H9 (cell line): ENCODE data around the gene SLC22A5. TPM values are rescaled to one million over a fixed set of nuclear protein-coding genes. Genes with fewer than 3 reads are reported as not detected.

ENCODE experiments used
- DNase-seq: peaks from one replicate; pipeline ENCODE4 v3.0.0-alpha.2; 2017
- H2AFZ ChIP-seq: one replicate; pipeline ENCODE4 v1.6.1; 2013; ENCODE audit warnings: mild to moderate bottlenecking, low read length, control low read depth, moderate library complexity
- H2AK5ac ChIP-seq: 2 replicates; pipeline ENCODE4 v1.6.1; 2013; ENCODE audit warnings: low read length, control low read depth, mixed read lengths; ENCODE audit not compliant: insufficient read length
- H2BK120ac ChIP-seq: one replicate; pipeline ENCODE4 v1.6.1; 2013; ENCODE audit warnings: low read depth, mild to moderate bottlenecking, low read length, control low read depth, inconsistent platforms; ENCODE audit not compliant: poor library complexity, severe bottlenecking
- H2BK12ac ChIP-seq: 2 replicates; pipeline ENCODE4 v1.6.1; 2013; ENCODE audit warnings: low read length, control low read depth, mixed read lengths, low read depth; ENCODE audit not compliant: insufficient read length
- H2BK15ac ChIP-seq: 2 replicates; pipeline ENCODE4 v1.6.1; 2013; ENCODE audit warnings: low read depth, low read length, control low read depth
- H2BK20ac ChIP-seq: one replicate; pipeline ENCODE4 v1.6.1; 2013; ENCODE audit warnings: low read depth, mild to moderate bottlenecking, low read length, control low read depth, inconsistent platforms; ENCODE audit not compliant: poor library complexity, severe bottlenecking
- H2BK5ac ChIP-seq: 2 replicates; pipeline ENCODE4 v1.6.1; 2013; ENCODE audit warnings: low read length, control low read depth, mixed read lengths; ENCODE audit not compliant: insufficient read length
- H3K14ac ChIP-seq: 2 replicates; pipeline ENCODE4 v1.6.1; 2013; ENCODE audit warnings: low read length, control low read depth; ENCODE audit not compliant: insufficient read depth
- H3K18ac ChIP-seq: 2 replicates; pipeline ENCODE4 v1.6.1; 2013; ENCODE audit warnings: low read depth, mild to moderate bottlenecking, mixed read lengths, low read length, control low read depth; ENCODE audit not compliant: insufficient read length
- H3K23ac ChIP-seq: 2 replicates; pipeline ENCODE4 v1.6.1; 2013; ENCODE audit warnings: low read length, control low read depth, mixed read lengths, low read depth; ENCODE audit not compliant: insufficient read length
- H3K23me2 ChIP-seq: 2 replicates; pipeline ENCODE4 v1.6.1; 2013; ENCODE audit warnings: low read depth, mild to moderate bottlenecking, mixed read lengths, low read length, control low read depth; ENCODE audit not compliant: insufficient read length, poor library complexity, severe bottlenecking
- H3K27ac ChIP-seq: 2 replicates; pipeline ENCODE4 v1.5.1; 2013; ENCODE audit warnings: low read length, control low read depth, mixed read lengths, low read depth; ENCODE audit not compliant: insufficient read length
- H3K27me3 ChIP-seq: 2 replicates; pipeline ENCODE4 v1.6.1; 2013; ENCODE audit warnings: low read length, control low read depth, inconsistent platforms; ENCODE audit not compliant: insufficient read depth
- H3K4ac ChIP-seq: 2 replicates; pipeline ENCODE4 v1.6.1; 2013; ENCODE audit warnings: low read depth, mild to moderate bottlenecking, control low read depth, inconsistent platforms, low read length, moderate library complexity
- H3K4me1 ChIP-seq: 2 replicates; pipeline ENCODE4 v1.6.1; 2013; ENCODE audit warnings: low read length, control low read depth, inconsistent platforms; ENCODE audit not compliant: insufficient read depth
- H3K4me2 ChIP-seq: 2 replicates; pipeline ENCODE4 v1.6.1; 2013; ENCODE audit warnings: low read length, control low read depth, mixed read lengths; ENCODE audit not compliant: insufficient read length, insufficient read depth
- H3K56ac ChIP-seq: 2 replicates; pipeline ENCODE4 v1.6.1; 2013; ENCODE audit warnings: low read depth, mild to moderate bottlenecking, mixed read lengths, low read length, control low read depth; ENCODE audit not compliant: insufficient read length
- H3K79me1 ChIP-seq: 2 replicates; pipeline ENCODE4 v1.6.1; 2013; ENCODE audit warnings: low read depth, mild to moderate bottlenecking, moderate library complexity, low read length, control low read depth, inconsistent platforms; ENCODE audit not compliant: insufficient read depth, poor library complexity, severe bottlenecking
- H3K79me2 ChIP-seq: 2 replicates; pipeline ENCODE4 v1.6.1; 2013; ENCODE audit warnings: low read length, control low read depth, inconsistent platforms; ENCODE audit not compliant: insufficient read depth
- H3K9ac ChIP-seq: 2 replicates; pipeline ENCODE4 v1.6.1; 2013; ENCODE audit warnings: low read length, control low read depth, mixed read lengths; ENCODE audit not compliant: insufficient read length; ENCODE audit errors: extremely low read depth
- H3K9me3 ChIP-seq: one replicate; pipeline ENCODE4 v1.6.1; 2013; ENCODE audit warnings: low read depth, low read length, inconsistent platforms; ENCODE audit not compliant: control insufficient read depth
- H3T11ph ChIP-seq: one replicate; pipeline ENCODE4 v1.6.1; 2013; ENCODE audit warnings: mild to moderate bottlenecking, low read length, control low read depth, inconsistent platforms
- H4K20me1 ChIP-seq: one replicate; pipeline ENCODE4 v1.6.1; 2013; ENCODE audit not compliant: control insufficient read depth, insufficient read length, insufficient read depth
- H4K5ac ChIP-seq: 2 replicates; pipeline ENCODE4 v1.6.1; 2013; ENCODE audit warnings: low read depth, mild to moderate bottlenecking, mixed read lengths, low read length, control low read depth; ENCODE audit not compliant: insufficient read length
- H4K8ac ChIP-seq: replicated peaks from 2 replicates; pipeline ENCODE4 v1.6.1; 2013; ENCODE audit warnings: low read length, control low read depth, mixed read lengths, low read depth; ENCODE audit not compliant: insufficient read length
- H4K91ac ChIP-seq: 2 replicates; pipeline ENCODE4 v1.6.1; 2013; ENCODE audit warnings: low read depth, mild to moderate bottlenecking, moderate library complexity, mixed read lengths, low read length, control low read depth; ENCODE audit not compliant: insufficient read length
- H3K27ac Mint-ChIP-seq, 3 experiments: 2 replicates in 2 of 3; 3 replicates in 1 of 3; pipeline ENCODE4 v1.8.0; 2020 to 2021; ENCODE audit warnings: mixed read lengths in 3 of 3, mild to moderate bottlenecking in 1 of 3, moderate library complexity in 1 of 3
- H3K27me3 Mint-ChIP-seq: 2 replicates; pipeline ENCODE4 v1.8.0; 2021; ENCODE audit warnings: low read depth, mild to moderate bottlenecking, moderate library complexity, mixed read lengths
- H3K36me3 Mint-ChIP-seq, 3 experiments: 2 replicates in 2 of 3; 3 replicates in 1 of 3; pipeline ENCODE4 v1.8.0; 2020 to 2021; ENCODE audit warnings: low read depth in 3 of 3, mixed read lengths in 3 of 3; ENCODE audit not compliant: insufficient read depth in 1 of 3
- H3K4me1 Mint-ChIP-seq, 2 experiments: 2 replicates each; pipeline ENCODE4 v1.8.0; 2020; ENCODE audit warnings: mixed read lengths in 2 of 2
- H3K4me3 Mint-ChIP-seq, 2 experiments: 2 replicates in 1 of 2; 3 replicates in 1 of 2; pipeline ENCODE4 v1.8.0; 2020 to 2021; ENCODE audit warnings: mild to moderate bottlenecking in 2 of 2, mixed read lengths in 2 of 2, moderate library complexity in 1 of 2
- H3K9me3 Mint-ChIP-seq, 2 experiments: 2 replicates in 1 of 2; 3 replicates in 1 of 2; pipeline ENCODE4 v1.8.0; 2020; ENCODE audit warnings: mild to moderate bottlenecking in 2 of 2, mixed read lengths in 2 of 2, moderate library complexity in 1 of 2
- WGBS: extraction: QIAGEN DNeasy Blood & Tissue Kit; methylation state at CpG from one replicate; pipeline ENCODE4 v1.1.7; 2013; ENCODE audit warnings: missing lambda C conversion rate, low lambda C conversion rate, mixed read lengths; ENCODE audit not compliant: insufficient read length; ENCODE audit errors: extremely low coverage; 5-methylcytosine and 5-hydroxymethylcytosine counted together
- total RNA-seq: library from RNA; stranded (reverse); gene quantifications from 2 replicates; pipeline ENCODE4 v1.2.1, GENCODE V29; 2021
- TF ChIP-seq, protein P1 (sequence below): fragments of 200-600 bp; sonication (generic); conservative IDR thresholded peaks from 3 replicates; pipeline ENCODE4 v1.8.0; 2021; ENCODE audit warnings: antibody characterized with exemption, mild to moderate bottlenecking

Gene SLC22A5
- total RNA-seq, 1 experiment from 2014 or later = 3.4 TPM

DNA sequence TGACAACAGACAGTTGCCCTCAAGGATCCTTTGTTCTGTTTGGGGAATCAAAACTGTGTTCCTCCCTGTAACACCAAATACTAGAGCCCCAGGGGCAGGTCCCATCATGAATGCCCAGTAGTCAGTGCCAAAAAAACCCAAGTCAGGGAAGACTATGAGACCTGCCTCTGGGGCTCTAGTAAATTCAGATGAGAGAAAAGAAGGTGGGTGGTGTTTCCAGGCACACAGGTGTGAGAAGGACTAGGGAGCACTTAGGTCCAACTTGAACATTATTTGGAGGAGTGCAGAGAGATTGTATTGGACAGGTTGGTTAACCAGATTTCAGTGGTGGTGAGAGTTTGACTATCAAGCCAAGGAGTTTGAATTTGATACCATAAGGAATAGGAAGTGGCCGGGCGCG, 52.0 kb downstream of the SLC22A5 start:
- Histone ChIP-seq H4K20me1 (no peaks in the 10 kb centered on the region), H3K4ac (no peak overlapping the region), H2BK5ac (no peak overlapping the region), H3K4me2 (no peak overlapping the region), H3K9ac (no peak overlapping the region), H3K23me2 (no peaks in the 10 kb centered on the region), H3K23ac (no peak overlapping the region), H4K91ac (no peak overlapping the region), H2BK20ac (no peak overlapping the region), H2AK5ac (no peak overlapping the region), H4K5ac (no peak overlapping the region), H4K8ac (no peak overlapping the region), H3K27me3 (no peaks in the 10 kb centered on the region), H3K4me1 (no peaks in the 10 kb centered on the region; the same call in 1 of the 2 replicates), H3K9me3 (no peaks in the 10 kb centered on the region), H2BK12ac (no peak overlapping the region), H3K18ac (no peak overlapping the region), H3K79me1 (no peaks in the 10 kb centered on the region), H3K27ac (no peak overlapping the region), H3T11ph (no peak overlapping the region), H3K14ac (no peak overlapping the region), H2AFZ (no peak overlapping the region), H2BK120ac (no peak overlapping the region), H2BK15ac (no peak overlapping the region), H3K56ac (no peak overlapping the region), H3K79me2 (no peaks in the 10 kb centered on the region)
- no peak for DNase-seq
- Mint-ChIP-seq H3K36me3 (no peaks in the 10 kb centered on the region), H3K4me1 (peaks cover 15 to 18% of the 10 kb centered on the region in 2 experiments), H3K9me3 (no peaks in the 10 kb centered on the region; a peak in 1 of 5 replicates), H3K27ac (peak overlapping the region in 1 of 3 experiments; percentile 32; a peak in 1 of 7 replicates), H3K4me3 (no peak overlapping the region), H3K27me3 (peaks cover 2% of the 10 kb centered on the region; the same call in 1 of the 2 replicates)
- WGBS = no CpG with 5 or more reads among the region's 3 CpGs
- TF ChIP-seq, protein P1, sequence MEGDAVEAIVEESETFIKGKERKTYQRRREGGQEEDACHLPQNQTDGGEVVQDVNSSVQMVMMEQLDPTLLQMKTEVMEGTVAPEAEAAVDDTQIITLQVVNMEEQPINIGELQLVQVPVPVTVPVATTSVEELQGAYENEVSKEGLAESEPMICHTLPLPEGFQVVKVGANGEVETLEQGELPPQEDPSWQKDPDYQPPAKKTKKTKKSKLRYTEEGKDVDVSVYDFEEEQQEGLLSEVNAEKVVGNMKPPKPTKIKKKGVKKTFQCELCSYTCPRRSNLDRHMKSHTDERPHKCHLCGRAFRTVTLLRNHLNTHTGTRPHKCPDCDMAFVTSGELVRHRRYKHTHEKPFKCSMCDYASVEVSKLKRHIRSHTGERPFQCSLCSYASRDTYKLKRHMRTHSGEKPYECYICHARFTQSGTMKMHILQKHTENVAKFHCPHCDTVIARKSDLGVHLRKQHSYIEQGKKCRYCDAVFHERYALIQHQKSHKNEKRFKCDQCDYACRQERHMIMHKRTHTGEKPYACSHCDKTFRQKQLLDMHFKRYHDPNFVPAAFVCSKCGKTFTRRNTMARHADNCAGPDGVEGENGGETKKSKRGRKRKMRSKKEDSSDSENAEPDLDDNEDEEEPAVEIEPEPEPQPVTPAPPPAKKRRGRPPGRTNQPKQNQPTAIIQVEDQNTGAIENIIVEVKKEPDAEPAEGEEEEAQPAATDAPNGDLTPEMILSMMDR = no peak
